ENCODE measurements around the gene ACSM4.

ACSM4 gene

GRCh38 chr12:7362734-7363133 lies 58.9 kb downstream of the ACSM4 start:
- Mint-ChIP-seq H3K27me3 (no peaks in the 10 kb centered on the region), H3K9me3 (no peaks in the 10 kb centered on the region), H3K36me3 (no peaks in the 10 kb centered on the region), H3K4me1 (no peaks in the 10 kb centered on the region), H3K4me3 (no peak overlapping the region), H3K27ac (no peak overlapping the region)
- ATAC-seq, result no peak

DNA sequence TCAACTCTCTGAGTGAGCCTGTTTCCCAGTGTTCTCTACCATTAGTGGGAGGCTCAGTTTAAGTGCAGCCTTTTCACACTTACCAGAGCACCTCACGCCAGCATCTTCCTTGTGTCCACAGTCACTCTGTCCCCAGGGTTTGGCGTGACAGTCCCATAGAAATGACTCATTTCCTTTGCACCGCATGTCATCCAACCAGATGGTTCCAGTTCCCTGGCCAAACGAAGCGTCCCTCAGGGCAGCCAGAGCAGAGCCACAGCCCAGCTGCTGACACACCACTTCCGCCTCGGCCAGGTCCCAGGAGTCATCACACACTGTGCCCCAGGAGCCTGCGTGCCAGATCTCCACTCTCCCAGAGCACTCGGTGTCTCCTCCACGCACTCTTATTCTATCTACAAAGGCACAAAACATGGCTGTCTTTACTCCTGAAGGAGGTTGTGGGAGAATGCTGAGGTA lies 65.4 kb downstream of the ACSM4 start:
- no peaks in the 10 kb centered on the region for H3K36me3 Mint-ChIP-seq
- no peaks in the 10 kb centered on the region for H3K4me1 Mint-ChIP-seq
- H3K27ac Mint-ChIP-seq, result no peak overlapping the region
- no peak overlapping the region for H3K4me3 Mint-ChIP-seq
- H3K9me3 Mint-ChIP-seq, result peaks cover 3% of the 10 kb centered on the region
- no peak for ATAC-seq
- H3K27me3 Mint-ChIP-seq, result peaks cover 9% of the 10 kb centered on the region

GRCh38 chr12:7373226-7373625 lies 69.4 kb downstream of the ACSM4 start:
- no peaks in the 10 kb centered on the region for H3K4me1 Mint-ChIP-seq
- peaks cover 9% of the 10 kb centered on the region for H3K27me3 Mint-ChIP-seq
- peaks cover 3% of the 10 kb centered on the region for H3K9me3 Mint-ChIP-seq
- H3K4me3 Mint-ChIP-seq, result no peak overlapping the region
- H3K36me3 Mint-ChIP-seq, result no peaks in the 10 kb centered on the region
- H3K27ac Mint-ChIP-seq, result no peak overlapping the region
- ATAC-seq, result no peak

DNA sequence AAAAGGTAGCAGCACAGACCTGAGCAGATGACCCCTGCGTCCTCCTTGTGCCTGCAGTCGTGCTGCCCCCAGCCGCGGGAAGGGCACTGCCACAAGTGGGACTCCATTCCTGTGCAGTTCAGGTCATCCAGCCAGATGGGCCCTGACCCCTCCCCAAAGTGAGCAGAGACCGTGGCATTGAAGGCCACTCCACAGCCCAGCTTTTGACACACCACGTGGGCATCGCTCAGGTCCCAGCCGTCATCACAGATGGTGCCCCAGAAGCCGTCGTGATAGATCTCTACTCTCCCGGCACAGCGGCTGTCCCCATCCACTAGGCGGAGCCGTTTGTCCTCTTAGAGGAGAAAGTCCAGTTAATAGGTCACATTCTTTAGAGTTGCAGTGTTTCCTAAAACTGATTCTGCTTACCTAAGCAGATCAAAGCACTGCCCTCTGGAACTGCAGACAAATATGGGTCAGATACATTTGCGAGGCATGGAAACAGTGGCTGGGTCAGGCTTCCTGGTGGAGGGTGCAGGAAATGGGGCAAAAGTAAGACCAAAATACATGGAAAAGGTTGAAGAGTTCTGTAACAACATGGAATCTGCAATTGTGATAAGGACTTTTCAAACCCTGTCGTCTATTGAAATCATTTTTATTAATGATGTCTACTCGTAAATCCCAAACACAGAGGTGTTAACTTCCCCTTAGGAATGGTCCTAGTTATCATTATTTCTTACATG lies 70.7 kb downstream of the ACSM4 start:
- peaks cover 9% of the 10 kb centered on the region for H3K27me3 Mint-ChIP-seq
- no peak overlapping the region for H3K4me3 Mint-ChIP-seq
- H3K27ac Mint-ChIP-seq, result no peak overlapping the region
- H3K4me1 Mint-ChIP-seq, result no peaks in the 10 kb centered on the region
- H3K36me3 Mint-ChIP-seq, result no peaks in the 10 kb centered on the region
- peaks cover 3% of the 10 kb centered on the region for H3K9me3 Mint-ChIP-seq
- ATAC-seq, result no peak

DNA sequence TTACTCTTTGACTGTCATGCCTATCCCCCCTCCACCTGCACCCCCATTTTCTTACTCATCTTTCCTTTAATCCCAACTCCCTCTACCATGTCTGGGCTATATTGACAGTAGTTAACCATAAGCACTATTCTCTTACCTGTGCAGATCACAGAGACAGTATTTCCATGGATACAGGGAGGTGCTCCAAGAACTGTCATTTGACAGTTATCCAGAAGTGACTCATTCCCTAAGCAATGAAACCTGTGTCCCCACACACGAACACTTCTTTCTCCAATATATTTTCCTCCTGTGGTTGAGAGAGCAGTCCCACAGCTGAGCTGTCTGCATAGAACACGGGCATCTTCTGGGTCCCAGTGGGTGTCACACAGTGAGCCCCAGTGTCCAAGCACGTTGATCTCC lies 71.3 kb downstream of the ACSM4 start:
- Mint-ChIP-seq H3K4me1 (no peaks in the 10 kb centered on the region), H3K4me3 (no peak overlapping the region), H3K27ac (no peak overlapping the region), H3K27me3 (peaks cover 9% of the 10 kb centered on the region), H3K36me3 (no peaks in the 10 kb centered on the region), H3K9me3 (peaks cover 3% of the 10 kb centered on the region)
- ATAC-seq, result no peak

DNA sequence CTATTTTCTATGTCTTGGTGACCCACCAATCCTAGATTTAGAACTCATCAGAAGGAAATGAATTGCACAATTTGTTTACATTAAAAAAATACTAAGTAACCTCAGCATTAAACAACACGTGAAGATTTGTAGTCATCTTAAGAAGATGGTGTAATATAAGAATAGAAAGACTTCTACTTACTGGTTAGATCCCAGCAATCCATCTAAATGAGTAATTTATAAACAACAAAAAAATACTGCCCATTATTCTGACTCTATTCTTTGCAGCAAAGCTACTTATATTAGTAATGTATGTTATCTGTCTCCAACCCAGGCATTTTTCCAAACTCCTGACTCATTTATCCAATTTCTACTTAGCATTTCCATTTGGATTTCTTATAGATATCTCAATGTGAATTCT lies 72.3 kb downstream of the ACSM4 start:
- H3K27me3 Mint-ChIP-seq, result no peaks in the 10 kb centered on the region
- H3K4me3 Mint-ChIP-seq, result no peak overlapping the region
- ATAC-seq, result no peak
- no peaks in the 10 kb centered on the region for H3K36me3 Mint-ChIP-seq
- H3K9me3 Mint-ChIP-seq, result no peaks in the 10 kb centered on the region
- no peak overlapping the region for H3K27ac Mint-ChIP-seq
- H3K4me1 Mint-ChIP-seq, result no peaks in the 10 kb centered on the region
